ENCODE measurements around the gene UBC.

Gene UBC

GRCh38 chr12:124861898-124862676 is 52.4 kb downstream of the UBC start:
- TF ChIP-seq CTCF (IDR thresholded peaks at IDR 0.05; ENCODE audit: low read depth, low read length, missing control alignments): no peak
- no peak for DNase-seq (ENCODE audit: extremely low read depth, low read depth)
- H3K4me3 ChIP-seq (replicated peaks; ENCODE audit: low read depth, low read length): peak overlapping the region; percentile 72

Data from HFF-Myc (cell line).